Stimulated activated CD8-positive, alpha-beta memory T cell treated with anti-CD3 and anti-CD28 coated beads, Interleukin-15, amount 100 ng/mL, for 4 hours (primary cell): ENCODE measurements around the gene UGT1A10.
"Not testable (repeated sequence)": the region's sequence is repeated elsewhere in the genome, so short reads cannot be mapped to it uniquely, and the experiment has no call there.

Experiments used
- DNase-seq, 2 donors: peaks; one replicate each; pipeline ENCODE4 v3.0.0-alpha.2; 2020; ENCODE audit warnings: low read depth in 2 of 2

Gene UGT1A10

DNA sequence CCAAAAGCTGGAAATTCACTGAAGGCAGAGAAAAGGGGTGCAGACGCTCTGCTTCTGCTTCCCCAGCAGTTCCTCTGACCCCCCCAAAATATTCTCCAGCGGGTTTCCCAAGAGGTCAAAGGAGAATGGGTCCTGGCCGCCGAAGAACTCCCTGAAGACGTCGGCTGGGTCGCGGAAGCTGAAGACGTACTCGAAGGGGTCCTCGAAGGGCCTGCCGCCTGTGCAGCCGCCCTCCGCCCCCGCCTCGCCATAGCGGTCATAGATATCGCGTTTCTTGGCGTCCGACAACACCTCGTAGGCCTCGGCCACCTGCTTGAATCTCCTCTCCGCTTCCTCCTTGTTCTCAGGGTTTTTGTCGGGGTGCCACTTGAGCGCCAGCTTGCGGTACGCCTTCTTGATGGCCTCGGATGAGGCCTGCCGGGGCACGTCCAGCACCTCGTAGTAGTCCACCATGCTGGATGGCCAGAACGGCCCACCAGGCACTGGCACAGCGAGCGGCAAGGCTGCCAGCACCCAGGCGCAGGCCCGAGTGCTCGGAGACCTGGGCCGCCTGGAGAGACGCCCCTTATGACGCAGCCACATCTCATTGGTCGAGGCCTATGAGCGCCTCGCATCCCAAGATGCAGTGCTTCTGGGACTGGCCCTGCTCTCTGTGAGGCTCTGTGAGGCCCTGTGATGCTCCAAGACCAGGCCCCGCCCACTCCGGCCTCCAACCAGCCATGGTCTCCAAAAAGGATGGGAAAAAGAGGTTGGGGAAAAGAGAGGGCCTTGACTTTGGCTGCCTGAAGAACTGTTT is 107.4 kb downstream of the UGT1A10 start:
- no peak for DNase-seq

DNA sequence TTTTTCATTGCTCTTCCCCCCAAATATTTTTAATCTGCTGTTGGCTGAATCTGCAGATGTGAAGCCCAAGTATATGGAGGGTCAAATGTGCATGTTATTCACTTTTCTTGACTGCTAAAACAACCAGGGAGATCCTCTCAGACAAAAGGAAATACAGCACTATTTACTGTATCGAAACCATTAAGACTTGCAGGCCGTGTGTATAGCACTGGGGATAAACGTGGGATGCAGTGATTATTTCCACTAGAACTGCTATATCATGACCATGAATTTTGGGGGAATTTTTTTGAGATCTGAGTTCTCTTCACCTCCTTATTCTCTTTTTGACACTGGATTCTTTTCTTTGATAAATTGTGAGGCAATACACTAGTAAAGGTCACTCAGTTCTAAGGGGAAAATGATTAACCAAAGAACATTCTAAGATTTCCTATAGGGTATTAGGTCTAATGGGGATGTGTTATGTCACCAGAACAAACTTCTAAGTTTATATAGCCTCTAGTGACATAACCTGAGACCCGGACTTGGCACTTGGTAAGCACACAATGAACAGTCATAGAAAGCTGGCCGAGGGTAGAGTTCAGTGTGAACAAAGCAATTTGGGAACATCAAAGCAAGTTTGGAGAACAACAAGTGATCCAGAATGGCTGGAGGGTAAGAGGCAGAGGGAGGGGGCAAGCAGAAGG is 109.0 kb downstream of the UGT1A10 start:
- no peak for DNase-seq

DNA sequence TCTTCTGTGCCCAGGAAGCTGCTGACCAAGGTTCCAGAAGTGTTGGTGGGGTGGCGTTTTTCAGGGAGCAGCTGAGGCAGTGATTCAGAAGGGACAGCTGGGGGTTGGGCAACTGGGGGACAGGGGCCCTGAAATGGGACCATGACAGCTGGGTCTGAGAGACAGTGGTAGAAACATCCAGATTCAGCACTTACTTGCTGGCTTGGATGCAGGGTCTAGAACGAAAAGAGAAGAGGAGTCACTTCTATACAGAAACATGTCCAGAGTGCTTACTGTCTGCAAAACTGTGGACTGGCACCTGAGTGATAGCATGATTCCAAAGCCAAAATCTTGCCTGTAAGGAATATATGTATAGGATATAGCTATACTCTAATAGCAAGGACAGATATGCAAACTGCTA is 109.6 kb downstream of the UGT1A10 start:
- DNase-seq: not testable (repeated sequence)

DNA sequence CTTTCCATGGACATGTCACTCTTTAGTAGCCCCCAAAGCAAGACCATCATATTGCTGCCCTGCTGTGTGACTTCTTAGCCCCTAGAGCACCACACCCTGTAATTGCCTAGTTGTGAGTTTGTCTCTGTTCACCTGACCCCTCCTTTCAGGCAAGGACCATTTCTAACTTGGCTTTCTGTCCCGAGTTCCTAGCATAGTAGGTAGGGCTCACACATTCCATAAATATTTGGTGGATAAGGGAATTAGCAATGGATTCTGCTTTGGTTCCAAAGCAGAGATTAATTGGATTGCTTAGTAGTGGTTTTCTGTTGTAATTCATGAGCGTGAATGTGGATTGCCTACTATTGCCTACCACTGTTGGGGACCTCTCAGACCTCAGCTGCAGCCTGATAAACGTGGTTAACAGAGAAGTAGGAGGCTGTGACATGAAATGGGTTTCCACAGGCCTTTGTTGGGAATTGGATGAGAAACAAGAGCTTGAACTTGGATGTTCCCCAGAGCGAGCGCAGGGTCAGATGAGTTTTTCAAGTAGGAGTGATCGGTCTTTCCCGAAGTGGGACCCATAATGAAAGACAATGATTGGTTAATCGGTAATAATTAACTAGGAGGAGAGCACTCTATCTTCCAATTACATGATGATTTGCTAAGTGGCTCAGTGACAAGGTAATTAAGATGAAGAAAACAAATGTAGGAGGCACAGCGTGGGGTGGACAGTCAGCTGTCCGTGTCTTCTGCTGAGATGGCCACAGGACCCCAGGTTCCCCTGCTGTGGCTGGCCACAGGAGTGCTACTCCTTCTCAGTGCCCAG is 110.4 kb downstream of the UGT1A10 start:
- DNase-seq: no peak

DNA sequence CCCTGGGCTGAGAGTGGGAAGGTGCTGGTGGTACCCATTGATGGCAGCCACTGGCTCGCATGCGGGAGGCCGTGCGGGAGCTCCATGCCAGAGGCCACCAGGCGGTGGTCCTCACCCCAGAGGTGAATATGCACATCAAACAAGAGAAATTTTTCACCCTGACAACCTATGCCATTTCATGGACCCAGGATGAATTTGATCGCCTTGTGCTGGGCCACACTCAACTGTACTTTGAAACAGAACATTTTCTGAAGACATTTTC is 111.0 kb downstream of the UGT1A10 start:
- no peak for DNase-seq

DNA sequence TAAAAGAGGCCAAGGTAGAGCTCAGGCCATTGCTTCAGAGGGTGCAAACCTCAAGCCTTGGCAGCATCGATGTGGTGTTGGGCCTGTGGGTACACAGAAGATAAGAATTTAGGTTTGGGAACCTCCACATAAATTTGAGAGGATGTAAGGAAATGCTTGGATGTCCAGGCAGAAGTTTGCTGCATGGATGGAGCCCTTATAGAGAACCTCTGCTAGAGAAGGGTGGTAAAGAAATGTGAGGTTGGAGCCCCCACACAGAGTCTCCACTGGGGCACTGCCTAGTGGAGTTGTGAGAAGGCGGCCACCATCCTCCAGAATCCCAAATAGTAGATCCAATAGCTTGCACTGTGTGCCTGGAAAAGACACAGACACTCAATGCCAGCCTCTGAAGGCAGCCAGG is 114.4 kb downstream of the UGT1A10 start:
- DNase-seq: not testable (repeated sequence)

DNA sequence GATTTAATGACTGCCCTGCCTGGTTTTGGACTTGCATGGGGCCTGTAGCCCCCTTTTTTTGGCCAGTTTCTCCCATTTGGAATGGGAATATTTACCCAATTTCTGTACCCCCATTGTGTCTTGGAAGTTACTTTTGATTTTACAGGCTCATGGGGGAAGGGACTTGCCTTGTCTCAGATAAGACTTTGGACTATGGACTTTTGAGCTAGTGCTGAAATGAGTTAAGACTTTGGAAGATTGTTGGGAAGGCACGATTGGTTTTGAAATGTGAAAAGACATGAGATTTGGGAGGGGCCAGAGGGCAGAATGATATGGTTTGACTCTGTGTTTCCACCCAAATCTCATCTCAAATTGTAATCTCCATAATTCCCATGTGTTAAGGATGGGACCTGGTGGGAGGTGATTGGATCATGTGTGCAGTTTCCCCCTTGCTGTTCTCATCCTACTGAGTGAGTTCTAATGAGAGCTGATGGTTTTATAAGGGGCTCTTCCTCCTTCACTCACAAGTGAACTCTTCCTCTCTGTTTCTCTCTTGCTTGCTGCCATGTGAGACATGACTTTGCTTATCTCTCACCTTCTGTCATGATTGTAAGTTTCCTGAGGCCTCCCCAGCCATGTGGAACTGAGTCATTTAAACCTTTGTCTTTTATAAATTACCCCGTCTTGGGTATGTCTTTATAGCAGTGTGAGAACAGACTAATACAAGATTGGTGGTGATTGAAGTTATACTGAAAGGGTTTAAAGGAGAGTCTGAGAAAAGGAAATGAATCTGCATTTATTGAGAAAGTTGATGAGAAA is 115.2 kb downstream of the UGT1A10 start:
- not testable (repeated sequence) for DNase-seq

DNA sequence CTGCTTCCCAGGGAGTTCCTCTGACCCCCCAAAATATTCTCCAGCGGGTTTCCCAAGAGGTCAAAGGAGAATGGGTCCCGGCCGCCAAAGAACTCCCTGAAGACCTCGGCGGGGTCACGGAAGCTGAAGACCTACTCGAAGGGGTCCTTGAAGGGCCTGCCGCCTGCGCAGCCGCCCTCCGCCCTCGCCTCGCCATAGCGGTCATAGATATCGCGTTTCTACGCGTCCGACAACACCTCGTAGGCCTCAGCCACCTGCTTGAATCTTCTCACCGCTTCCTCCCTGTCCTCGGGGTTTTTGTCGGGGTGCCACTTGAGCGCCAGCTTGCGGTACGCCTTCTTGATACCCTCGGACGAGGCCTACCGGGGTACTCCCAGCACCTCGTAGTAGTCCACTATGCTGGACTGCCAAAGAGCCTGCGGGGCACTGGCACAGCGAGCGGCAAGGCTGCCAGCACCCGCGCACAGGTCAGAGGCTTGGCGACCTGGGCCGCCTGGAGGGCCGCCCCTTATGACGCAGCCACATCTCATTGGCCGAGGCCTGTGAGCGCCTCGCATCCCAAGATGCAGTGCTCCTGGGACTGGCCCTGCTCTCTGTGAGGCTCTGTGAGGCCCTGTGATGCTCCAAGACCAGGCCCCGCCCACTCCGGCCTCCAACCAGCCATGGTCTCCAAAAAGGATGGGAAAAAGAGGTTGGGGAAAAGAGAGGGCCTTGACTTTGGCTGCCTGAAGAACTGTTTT is 118.8 kb downstream of the UGT1A10 start:
- DNase-seq: no peak

DNA sequence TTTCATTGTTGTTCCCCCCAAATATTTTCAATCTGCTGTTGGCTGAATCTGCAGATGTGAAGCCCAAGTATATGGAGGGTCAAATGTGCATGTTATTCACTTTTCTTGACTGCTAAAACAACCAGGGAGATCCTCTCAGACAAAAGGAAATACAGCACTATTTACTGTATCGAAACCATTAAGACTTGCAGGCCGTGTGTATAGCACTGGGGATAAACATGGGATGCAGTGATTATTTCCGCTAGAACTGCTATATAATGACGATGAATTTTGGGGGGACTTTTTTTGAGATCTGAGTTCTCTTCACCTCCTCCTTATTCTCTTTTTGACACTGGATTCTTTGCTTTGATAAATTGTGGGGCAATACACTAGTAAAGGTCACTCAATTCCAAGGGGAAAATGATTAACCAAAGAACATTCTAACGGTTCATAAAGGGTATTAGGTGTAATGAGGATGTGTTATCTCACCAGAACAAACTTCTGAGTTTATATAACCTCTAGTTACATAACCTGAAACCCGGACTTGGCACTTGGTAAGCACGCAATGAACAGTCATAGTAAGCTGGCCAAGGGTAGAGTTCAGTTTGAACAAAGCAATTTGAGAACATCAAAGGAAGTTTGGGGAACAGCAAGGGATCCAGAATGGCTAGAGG is 120.3 kb downstream of the UGT1A10 start:
- DNase-seq: no peak

DNA sequence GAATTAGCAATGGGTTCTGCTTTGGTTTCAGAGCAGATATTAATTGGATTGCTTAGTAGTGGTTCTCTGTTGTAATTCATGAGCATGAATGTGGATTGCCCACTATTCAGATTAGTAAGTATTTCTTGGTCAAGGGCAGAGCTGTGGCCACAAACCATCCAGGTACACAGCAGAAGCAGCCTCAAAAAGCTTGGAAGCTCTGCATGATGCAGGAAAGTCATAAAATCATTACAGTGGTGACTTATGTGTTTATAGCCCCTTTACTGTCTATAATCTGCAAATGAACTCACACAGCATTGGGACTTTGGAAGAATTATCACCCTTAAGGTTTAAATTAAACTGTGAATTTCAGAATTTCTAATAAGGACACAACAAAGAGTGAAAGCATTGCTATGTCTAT is 121.9 kb downstream of the UGT1A10 start:
- DNase-seq: no peak

DNA sequence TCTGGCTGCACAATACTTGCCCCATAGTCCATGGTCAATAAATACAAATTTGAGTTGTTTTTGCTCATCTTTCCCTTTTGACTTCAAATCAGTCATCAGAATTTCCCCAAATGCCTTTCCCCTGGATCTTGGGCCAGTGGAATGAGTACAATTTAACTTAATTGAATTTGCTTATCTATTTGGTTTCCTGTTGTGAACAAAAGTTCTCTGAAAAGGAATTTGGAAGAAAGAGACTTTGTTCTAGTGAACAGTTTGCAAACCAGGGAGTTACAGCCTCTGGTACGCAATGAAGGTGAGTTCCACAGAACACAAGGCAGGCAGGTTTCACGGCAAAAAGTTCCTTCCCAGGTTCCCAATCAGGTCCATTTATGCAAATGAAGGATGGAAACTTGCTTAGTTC is 122.6 kb downstream of the UGT1A10 start:
- DNase-seq: no peak

DNA sequence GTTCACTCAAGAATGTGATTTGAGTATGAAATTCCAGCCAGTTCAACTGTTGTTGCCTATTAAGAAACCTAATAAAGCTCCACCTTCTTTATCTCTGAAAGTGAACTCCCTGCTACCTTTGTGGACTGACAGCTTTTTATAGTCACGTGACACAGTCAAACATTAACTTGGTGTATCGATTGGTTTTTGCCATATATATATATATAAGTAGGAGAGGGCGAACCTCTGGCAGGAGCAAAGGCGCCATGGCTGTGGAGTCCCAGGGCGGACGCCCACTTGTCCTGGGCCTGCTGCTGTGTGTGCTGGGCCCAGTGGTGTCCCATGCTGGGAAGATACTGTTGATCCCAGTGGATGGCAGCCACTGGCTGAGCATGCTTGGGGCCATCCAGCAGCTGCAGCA is 123.8 kb downstream of the UGT1A10 start, which contains the start of gene UGT1A1:
UGT1A1 (plus strand) TSS at position 228 of the 400 bp plus-strand sequence; CDS start at position 246, 18 bp downstream.
- DNase-seq: no peak

DNA sequence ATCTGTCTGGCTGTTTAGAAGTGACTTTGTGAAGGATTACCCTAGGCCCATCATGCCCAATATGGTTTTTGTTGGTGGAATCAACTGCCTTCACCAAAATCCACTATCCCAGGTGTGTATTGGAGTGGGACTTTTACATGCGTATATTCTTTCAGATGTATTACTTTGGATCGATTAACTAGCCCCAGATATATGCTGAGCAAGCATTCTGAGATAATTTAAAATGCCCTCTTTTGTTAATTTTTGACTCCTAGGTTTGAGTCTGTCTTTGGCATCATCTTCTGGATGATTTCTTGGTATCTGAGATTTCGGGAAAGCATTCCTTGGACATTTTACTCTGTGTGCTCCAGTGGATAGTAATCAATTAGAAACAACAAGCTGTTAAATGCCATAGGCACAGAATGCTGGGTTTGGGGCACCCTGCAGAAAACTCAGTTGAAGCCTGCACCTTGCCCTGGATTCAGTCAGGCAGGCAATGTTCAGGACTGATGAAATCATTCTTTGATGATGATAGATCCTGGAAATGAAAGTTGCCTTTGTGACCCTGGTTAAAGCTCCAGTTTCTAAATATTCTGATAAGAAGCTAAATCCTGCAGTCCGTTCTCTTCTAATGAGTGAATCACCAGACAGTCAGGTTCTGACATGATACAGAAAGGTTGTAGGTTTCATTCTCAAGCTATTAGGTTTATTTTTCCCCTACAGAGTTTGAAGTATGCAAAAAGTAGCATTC is 125.0 kb downstream of the UGT1A10 start:
- no peak for DNase-seq

DNA sequence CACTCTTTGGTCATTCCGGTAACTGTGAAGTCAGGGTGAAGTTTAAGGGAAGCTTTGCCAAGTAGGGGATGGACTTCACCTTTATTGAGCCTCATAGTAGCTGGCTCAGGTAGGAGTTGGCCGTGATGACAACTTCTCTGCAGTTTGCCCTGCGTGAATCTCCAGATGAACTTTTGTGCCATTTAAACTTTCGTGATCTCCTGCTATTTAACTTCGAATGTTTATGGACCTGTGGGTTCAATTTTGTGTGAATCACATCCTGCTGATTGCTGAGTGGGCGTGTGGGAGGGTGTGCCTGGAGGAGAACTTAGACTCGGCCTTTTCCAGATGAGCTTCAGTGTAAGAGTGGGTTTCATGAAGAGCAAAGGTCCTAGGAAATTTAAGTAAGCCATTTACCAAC is 128.0 kb downstream of the UGT1A10 start:
- DNase-seq: no peak

DNA sequence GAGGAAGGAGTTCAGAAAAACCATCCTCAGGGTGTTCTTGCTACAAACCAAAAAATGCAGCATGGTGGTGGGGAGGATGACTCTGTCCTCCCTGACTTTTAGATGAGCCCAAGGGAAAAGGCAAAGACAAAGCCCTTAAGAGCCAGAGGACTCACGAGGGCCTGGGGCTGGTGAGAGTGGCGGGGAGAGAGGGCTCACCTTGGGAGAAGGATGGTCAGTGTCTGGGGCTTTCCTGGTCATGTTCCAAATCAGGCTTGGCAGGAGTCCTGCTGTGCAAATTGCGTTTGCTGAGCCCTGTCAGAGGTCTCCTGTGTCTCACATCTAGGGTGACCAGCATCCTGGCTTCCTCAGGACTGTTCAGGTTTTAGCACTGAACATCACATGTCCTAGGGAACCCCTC is 128.5 kb downstream of the UGT1A10 start:
- DNase-seq: no peak

DNA sequence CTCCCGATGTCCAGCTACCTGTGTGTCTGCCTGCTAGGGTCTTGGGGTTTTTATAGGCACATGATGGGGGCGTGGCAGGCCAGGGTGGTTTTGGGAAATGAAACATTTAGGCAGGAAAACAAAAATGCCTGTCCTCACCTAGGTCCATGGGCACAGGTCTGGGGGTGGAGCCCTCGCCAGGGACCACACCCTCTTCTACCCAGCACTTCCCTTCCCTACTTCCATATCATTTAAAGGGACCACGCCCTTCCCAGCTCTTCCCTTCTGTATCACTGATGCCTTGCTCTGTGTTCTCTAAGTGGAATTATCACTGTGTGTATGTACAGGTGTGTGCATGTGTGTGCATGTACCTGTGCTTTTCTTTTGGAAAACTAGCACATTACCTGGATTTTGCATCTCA is 130.2 kb downstream of the UGT1A10 start:
- DNase-seq: no peak

DNA sequence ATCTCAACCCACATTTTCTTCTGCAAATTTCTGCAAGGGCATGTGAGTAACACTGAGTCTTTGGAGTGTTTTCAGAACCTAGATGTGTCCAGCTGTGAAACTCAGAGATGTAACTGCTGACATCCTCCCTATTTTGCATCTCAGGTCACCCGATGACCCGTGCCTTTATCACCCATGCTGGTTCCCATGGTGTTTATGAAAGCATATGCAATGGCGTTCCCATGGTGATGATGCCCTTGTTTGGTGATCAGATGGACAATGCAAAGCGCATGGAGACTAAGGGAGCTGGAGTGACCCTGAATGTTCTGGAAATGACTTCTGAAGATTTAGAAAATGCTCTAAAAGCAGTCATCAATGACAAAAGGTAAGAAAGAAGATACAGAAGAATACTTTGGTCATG is 131.8 kb downstream of the UGT1A10 start:
- DNase-seq: no peak

DNA sequence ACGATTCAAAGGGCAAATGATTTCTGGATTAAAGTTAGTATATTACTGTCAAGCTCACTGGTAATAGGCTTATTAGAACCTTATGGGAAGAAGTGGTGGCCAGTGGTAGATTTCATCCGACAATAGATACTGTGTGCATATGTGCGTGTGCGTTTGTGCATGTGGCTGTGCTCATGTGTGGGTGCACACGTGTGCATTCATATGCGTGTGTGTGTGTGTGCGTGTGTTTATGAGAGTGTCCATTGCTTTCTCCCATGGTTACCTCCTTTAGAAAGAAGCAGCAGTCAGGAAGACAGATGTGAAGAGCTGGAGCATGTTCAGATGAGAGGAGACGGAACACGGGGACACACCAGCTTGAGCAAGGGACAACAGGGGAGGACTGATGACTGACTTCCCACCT is 133.0 kb downstream of the UGT1A10 start:
- DNase-seq: no peak

DNA sequence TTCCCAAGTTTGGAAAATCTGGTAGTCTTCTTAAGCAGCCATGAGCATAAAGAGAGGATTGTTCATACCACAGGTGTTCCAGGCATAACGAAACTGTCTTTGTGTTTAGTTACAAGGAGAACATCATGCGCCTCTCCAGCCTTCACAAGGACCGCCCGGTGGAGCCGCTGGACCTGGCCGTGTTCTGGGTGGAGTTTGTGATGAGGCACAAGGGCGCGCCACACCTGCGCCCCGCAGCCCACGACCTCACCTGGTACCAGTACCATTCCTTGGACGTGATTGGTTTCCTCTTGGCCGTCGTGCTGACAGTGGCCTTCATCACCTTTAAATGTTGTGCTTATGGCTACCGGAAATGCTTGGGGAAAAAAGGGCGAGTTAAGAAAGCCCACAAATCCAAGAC is 135.9 kb downstream of the UGT1A10 start:
- DNase-seq: no peak

DNA sequence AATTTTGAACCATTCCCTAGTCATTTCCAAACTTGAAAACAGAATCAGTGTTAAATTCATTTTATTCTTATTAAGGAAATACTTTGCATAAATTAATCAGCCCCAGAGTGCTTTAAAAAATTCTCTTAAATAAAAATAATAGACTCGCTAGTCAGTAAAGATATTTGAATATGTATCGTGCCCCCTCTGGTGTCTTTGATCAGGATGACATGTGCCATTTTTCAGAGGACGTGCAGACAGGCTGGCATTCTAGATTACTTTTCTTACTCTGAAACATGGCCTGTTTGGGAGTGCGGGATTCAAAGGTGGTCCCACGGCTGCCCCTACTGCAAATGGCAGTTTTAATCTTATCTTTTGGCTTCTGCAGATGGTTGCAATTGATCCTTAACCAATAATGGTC is 136.3 kb downstream of the UGT1A10 start:
- DNase-seq: no peak
